ENCODE measurements around the gene BTNL8. TPM values are rescaled to one million over a fixed set of nuclear protein-coding genes. Genes with fewer than 3 reads are reported as not detected.

BTNL8 gene
- total RNA-seq, 3 donors from 2014 or later (not counting 1 experiment from before 2014, with no cell fraction given): 0.75 TPM; not detected in 2

DNA sequence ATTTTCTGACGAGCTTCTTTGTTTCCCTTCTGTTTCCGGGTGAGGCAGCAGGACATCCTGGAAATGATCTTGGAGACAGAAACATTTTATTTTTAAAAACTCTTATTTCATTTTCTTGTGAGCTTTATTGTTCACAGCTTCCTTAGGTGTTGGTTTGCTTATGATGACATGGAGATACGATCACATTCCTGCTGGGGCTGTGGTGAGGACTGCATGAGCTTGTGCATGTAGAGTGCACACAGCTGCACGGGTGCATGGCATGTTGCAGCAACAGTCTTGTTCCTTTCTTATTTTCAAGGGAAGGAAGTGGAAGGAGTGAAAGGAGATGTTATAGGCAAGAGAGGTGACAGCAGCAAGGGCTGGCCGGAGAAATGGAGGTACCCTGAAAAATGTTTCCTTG, 1.2 kb downstream of the BTNL8 start:
- peaks cover 0 to 7% of the 10 kb centered on the region in 2 donors for H3K27me3 Mint-ChIP-seq (ENCODE audit: low read depth in 2 of 2)
- Histone ChIP-seq H3K9me3 (ENCODE audit: control insufficient read depth, insufficient read depth, low read length) (no peaks in the 10 kb centered on the region), H3K36me3 (ENCODE audit: control insufficient read depth, insufficient read depth, low read length) (no peaks in the 10 kb centered on the region), H3K27me3 (ENCODE audit: control insufficient read depth, insufficient read depth, low read length) (no peaks in the 10 kb centered on the region), H3K4me1 (ENCODE audit: control insufficient read depth, insufficient read depth, low read length) (no peaks in the 10 kb centered on the region), H3K27ac (ENCODE audit: low read length) (no peak overlapping the region), H3K4me3 (ENCODE audit: low read length) (no peak overlapping the region)
- H3K4me3 Mint-ChIP-seq: no peak overlapping the region
- no peaks in the 10 kb centered on the region for H3K36me3 Mint-ChIP-seq
- H3K9me3 Mint-ChIP-seq: no peaks in the 10 kb centered on the region
- H3K27ac Mint-ChIP-seq: no peak overlapping the region
- H3K4me1 Mint-ChIP-seq: no peaks in the 10 kb centered on the region
- no peak for DNase-seq
- TF ChIP-seq CTCF (IDR thresholded peaks at IDR 0.05): no peak
- ATAC-seq: no peak
- WGBS (ENCODE audit: insufficient coverage): 75% methylated on average over 5 of the region's 5 CpGs
- intact Hi-C loops (cut with micrococcal nuclease): no loop called here

- no peaks in the 10 kb centered on the region for H3K9me3 ChIP-seq (ENCODE audit: control insufficient read depth, insufficient read depth, low read length)
- Mint-ChIP-seq H3K4me1 (no peaks in the 10 kb centered on the region), H3K9me3 (no peaks in the 10 kb centered on the region), H3K36me3 (no peaks in the 10 kb centered on the region), H3K27ac (no peak overlapping the region), H3K27me3 (ENCODE audit: low read depth in 2 of 2) (peaks cover 0 to 7% of the 10 kb centered on the region in 2 donors), H3K4me3 (no peak overlapping the region)
- WGBS (ENCODE audit: insufficient coverage): 76% methylated on average over 6 of the region's 7 CpGs
- H3K4me1 ChIP-seq (ENCODE audit: control insufficient read depth, insufficient read depth, low read length): no peaks in the 10 kb centered on the region
- H3K27ac ChIP-seq (ENCODE audit: low read length): no peak overlapping the region
- H3K4me3 ChIP-seq (ENCODE audit: low read length): no peak overlapping the region
- intact Hi-C loops (cut with micrococcal nuclease): no loop called here
- no peaks in the 10 kb centered on the region for H3K36me3 ChIP-seq (ENCODE audit: control insufficient read depth, insufficient read depth, low read length)
- TF ChIP-seq CTCF (IDR thresholded peaks at IDR 0.05): no peak
- DNase-seq: no peak
- ATAC-seq: no peak
- H3K27me3 ChIP-seq (ENCODE audit: control insufficient read depth, insufficient read depth, low read length): no peaks in the 10 kb centered on the region
These were observed 2.5 kb downstream of the BTNL8 start for GRCh38 chr5:180901319-180902009.

- Histone ChIP-seq H3K9me3 (ENCODE audit: control insufficient read depth, insufficient read depth, low read length) (no peaks in the 10 kb centered on the region), H3K27ac (ENCODE audit: low read length) (no peak overlapping the region)
- no peak for TF ChIP-seq CTCF (IDR thresholded peaks at IDR 0.05)
These were observed 9.4 kb downstream of the BTNL8 start for GRCh38 chr5:180908400-180908799.

More at GRCh38 chr5:180908400-180908799, 9.4 kb downstream of the BTNL8 start:
- H3K27ac Mint-ChIP-seq: no peak overlapping the region
- no peaks in the 10 kb centered on the region for H3K4me1 Mint-ChIP-seq
- H3K9me3 Mint-ChIP-seq: no peaks in the 10 kb centered on the region
- H3K27me3 Mint-ChIP-seq (ENCODE audit: low read depth in 2 of 2): peaks cover 8 to 10% of the 10 kb centered on the region in 2 donors
- no peak for ATAC-seq
- 95% methylated on average over 9 of the region's 9 CpGs for WGBS (ENCODE audit: insufficient coverage)
- H3K4me3 Mint-ChIP-seq: no peak overlapping the region
- H3K4me3 ChIP-seq (ENCODE audit: low read length): no peak overlapping the region
- no peak for DNase-seq
- no peaks in the 10 kb centered on the region for H3K36me3 Mint-ChIP-seq
- no peaks in the 10 kb centered on the region for H3K4me1 ChIP-seq (ENCODE audit: control insufficient read depth, insufficient read depth, low read length)
- H3K36me3 ChIP-seq (ENCODE audit: control insufficient read depth, insufficient read depth, low read length): no peaks in the 10 kb centered on the region
- intact Hi-C loops (cut with micrococcal nuclease): no loop called here
- peaks cover 2% of the 10 kb centered on the region for H3K27me3 ChIP-seq (ENCODE audit: control insufficient read depth, insufficient read depth, low read length)
